H9 (cell line): ENCODE data around the gene SEC22C. TPM values are rescaled to one million over a fixed set of nuclear protein-coding genes. Genes with fewer than 3 reads are reported as not detected.

ENCODE experiments used
- DNase-seq: peaks from one replicate; pipeline ENCODE4 v3.0.0-alpha.2; 2017
- H2AFZ ChIP-seq: one replicate; pipeline ENCODE4 v1.6.1; 2013; ENCODE audit warnings: mild to moderate bottlenecking, low read length, control low read depth, moderate library complexity
- H2AK5ac ChIP-seq: 2 replicates; pipeline ENCODE4 v1.6.1; 2013; ENCODE audit warnings: low read length, control low read depth, mixed read lengths; ENCODE audit not compliant: insufficient read length
- H2BK120ac ChIP-seq: one replicate; pipeline ENCODE4 v1.6.1; 2013; ENCODE audit warnings: low read depth, mild to moderate bottlenecking, low read length, control low read depth, inconsistent platforms; ENCODE audit not compliant: poor library complexity, severe bottlenecking
- H2BK12ac ChIP-seq: 2 replicates; pipeline ENCODE4 v1.6.1; 2013; ENCODE audit warnings: low read length, control low read depth, mixed read lengths, low read depth; ENCODE audit not compliant: insufficient read length
- H2BK15ac ChIP-seq: 2 replicates; pipeline ENCODE4 v1.6.1; 2013; ENCODE audit warnings: low read depth, low read length, control low read depth
- H2BK20ac ChIP-seq: one replicate; pipeline ENCODE4 v1.6.1; 2013; ENCODE audit warnings: low read depth, mild to moderate bottlenecking, low read length, control low read depth, inconsistent platforms; ENCODE audit not compliant: poor library complexity, severe bottlenecking
- H2BK5ac ChIP-seq: 2 replicates; pipeline ENCODE4 v1.6.1; 2013; ENCODE audit warnings: low read length, control low read depth, mixed read lengths; ENCODE audit not compliant: insufficient read length
- H3K14ac ChIP-seq: 2 replicates; pipeline ENCODE4 v1.6.1; 2013; ENCODE audit warnings: low read length, control low read depth; ENCODE audit not compliant: insufficient read depth
- H3K18ac ChIP-seq: 2 replicates; pipeline ENCODE4 v1.6.1; 2013; ENCODE audit warnings: low read depth, mild to moderate bottlenecking, mixed read lengths, low read length, control low read depth; ENCODE audit not compliant: insufficient read length
- H3K23ac ChIP-seq: 2 replicates; pipeline ENCODE4 v1.6.1; 2013; ENCODE audit warnings: low read length, control low read depth, mixed read lengths, low read depth; ENCODE audit not compliant: insufficient read length
- H3K23me2 ChIP-seq: 2 replicates; pipeline ENCODE4 v1.6.1; 2013; ENCODE audit warnings: low read depth, mild to moderate bottlenecking, mixed read lengths, low read length, control low read depth; ENCODE audit not compliant: insufficient read length, poor library complexity, severe bottlenecking
- H3K27ac ChIP-seq: 2 replicates; pipeline ENCODE4 v1.5.1; 2013; ENCODE audit warnings: low read length, control low read depth, mixed read lengths, low read depth; ENCODE audit not compliant: insufficient read length
- H3K27me3 ChIP-seq: 2 replicates; pipeline ENCODE4 v1.6.1; 2013; ENCODE audit warnings: low read length, control low read depth, inconsistent platforms; ENCODE audit not compliant: insufficient read depth
- H3K4ac ChIP-seq: 2 replicates; pipeline ENCODE4 v1.6.1; 2013; ENCODE audit warnings: low read depth, mild to moderate bottlenecking, control low read depth, inconsistent platforms, low read length, moderate library complexity
- H3K4me1 ChIP-seq: 2 replicates; pipeline ENCODE4 v1.6.1; 2013; ENCODE audit warnings: low read length, control low read depth, inconsistent platforms; ENCODE audit not compliant: insufficient read depth
- H3K4me2 ChIP-seq: 2 replicates; pipeline ENCODE4 v1.6.1; 2013; ENCODE audit warnings: low read length, control low read depth, mixed read lengths; ENCODE audit not compliant: insufficient read length, insufficient read depth
- H3K56ac ChIP-seq: 2 replicates; pipeline ENCODE4 v1.6.1; 2013; ENCODE audit warnings: low read depth, mild to moderate bottlenecking, mixed read lengths, low read length, control low read depth; ENCODE audit not compliant: insufficient read length
- H3K79me1 ChIP-seq: 2 replicates; pipeline ENCODE4 v1.6.1; 2013; ENCODE audit warnings: low read depth, mild to moderate bottlenecking, moderate library complexity, low read length, control low read depth, inconsistent platforms; ENCODE audit not compliant: insufficient read depth, poor library complexity, severe bottlenecking
- H3K79me2 ChIP-seq: 2 replicates; pipeline ENCODE4 v1.6.1; 2013; ENCODE audit warnings: low read length, control low read depth, inconsistent platforms; ENCODE audit not compliant: insufficient read depth
- H3K9ac ChIP-seq: 2 replicates; pipeline ENCODE4 v1.6.1; 2013; ENCODE audit warnings: low read length, control low read depth, mixed read lengths; ENCODE audit not compliant: insufficient read length; ENCODE audit errors: extremely low read depth
- H3K9me3 ChIP-seq: one replicate; pipeline ENCODE4 v1.6.1; 2013; ENCODE audit warnings: low read depth, low read length, inconsistent platforms; ENCODE audit not compliant: control insufficient read depth
- H3T11ph ChIP-seq: one replicate; pipeline ENCODE4 v1.6.1; 2013; ENCODE audit warnings: mild to moderate bottlenecking, low read length, control low read depth, inconsistent platforms
- H4K20me1 ChIP-seq: one replicate; pipeline ENCODE4 v1.6.1; 2013; ENCODE audit not compliant: control insufficient read depth, insufficient read length, insufficient read depth
- H4K5ac ChIP-seq: 2 replicates; pipeline ENCODE4 v1.6.1; 2013; ENCODE audit warnings: low read depth, mild to moderate bottlenecking, mixed read lengths, low read length, control low read depth; ENCODE audit not compliant: insufficient read length
- H4K8ac ChIP-seq: replicated peaks from 2 replicates; pipeline ENCODE4 v1.6.1; 2013; ENCODE audit warnings: low read length, control low read depth, mixed read lengths, low read depth; ENCODE audit not compliant: insufficient read length
- H4K91ac ChIP-seq: 2 replicates; pipeline ENCODE4 v1.6.1; 2013; ENCODE audit warnings: low read depth, mild to moderate bottlenecking, moderate library complexity, mixed read lengths, low read length, control low read depth; ENCODE audit not compliant: insufficient read length
- H3K27ac Mint-ChIP-seq, 3 experiments: 2 replicates in 2 of 3; 3 replicates in 1 of 3; pipeline ENCODE4 v1.8.0; 2020 to 2021; ENCODE audit warnings: mixed read lengths in 3 of 3, mild to moderate bottlenecking in 1 of 3, moderate library complexity in 1 of 3
- H3K27me3 Mint-ChIP-seq: 2 replicates; pipeline ENCODE4 v1.8.0; 2021; ENCODE audit warnings: low read depth, mild to moderate bottlenecking, moderate library complexity, mixed read lengths
- H3K36me3 Mint-ChIP-seq, 3 experiments: 2 replicates in 2 of 3; 3 replicates in 1 of 3; pipeline ENCODE4 v1.8.0; 2020 to 2021; ENCODE audit warnings: low read depth in 3 of 3, mixed read lengths in 3 of 3; ENCODE audit not compliant: insufficient read depth in 1 of 3
- H3K4me1 Mint-ChIP-seq, 2 experiments: 2 replicates each; pipeline ENCODE4 v1.8.0; 2020; ENCODE audit warnings: mixed read lengths in 2 of 2
- H3K4me3 Mint-ChIP-seq, 2 experiments: 2 replicates in 1 of 2; 3 replicates in 1 of 2; pipeline ENCODE4 v1.8.0; 2020 to 2021; ENCODE audit warnings: mild to moderate bottlenecking in 2 of 2, mixed read lengths in 2 of 2, moderate library complexity in 1 of 2
- H3K9me3 Mint-ChIP-seq, 2 experiments: 2 replicates in 1 of 2; 3 replicates in 1 of 2; pipeline ENCODE4 v1.8.0; 2020; ENCODE audit warnings: mild to moderate bottlenecking in 2 of 2, mixed read lengths in 2 of 2, moderate library complexity in 1 of 2
- WGBS: extraction: QIAGEN DNeasy Blood & Tissue Kit; methylation state at CpG from one replicate; pipeline ENCODE4 v1.1.7; 2013; ENCODE audit warnings: missing lambda C conversion rate, low lambda C conversion rate, mixed read lengths; ENCODE audit not compliant: insufficient read length; ENCODE audit errors: extremely low coverage; 5-methylcytosine and 5-hydroxymethylcytosine counted together
- total RNA-seq: library from RNA; stranded (reverse); gene quantifications from 2 replicates; pipeline ENCODE4 v1.2.1, GENCODE V29; 2021
- TF ChIP-seq, protein P1 (sequence below): fragments of 200-600 bp; sonication (generic); conservative IDR thresholded peaks from 3 replicates; pipeline ENCODE4 v1.8.0; 2021; ENCODE audit warnings: antibody characterized with exemption, mild to moderate bottlenecking

Gene SEC22C
- total RNA-seq, 1 experiment from 2014 or later: 28.2 TPM

DNA sequence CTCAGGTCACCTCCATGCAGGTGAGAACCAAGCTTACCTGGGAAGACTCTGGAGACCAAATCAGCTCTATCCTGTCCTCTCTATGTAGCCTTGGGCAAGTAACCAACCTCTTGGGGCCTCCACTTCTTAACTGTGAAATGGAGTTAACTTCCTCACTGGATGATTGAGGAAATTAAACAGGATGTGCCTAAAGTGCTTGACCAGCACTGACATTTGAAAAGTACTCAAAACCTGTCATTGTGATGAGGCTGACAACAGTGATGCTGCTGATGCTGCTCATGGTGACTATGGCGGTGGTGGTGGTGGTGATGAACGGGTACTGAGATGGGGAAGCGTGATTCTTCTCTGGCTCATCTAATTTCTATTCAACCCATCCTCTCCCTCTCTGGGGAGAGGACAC lies 57.0 kb downstream of the SEC22C start:
- Histone ChIP-seq H4K5ac (no peak overlapping the region), H3T11ph (no peak overlapping the region), H4K20me1 (no peaks in the 10 kb centered on the region), H3K23me2 (no peaks in the 10 kb centered on the region), H2BK12ac (no peak overlapping the region), H3K79me1 (no peaks in the 10 kb centered on the region), H3K4me1 (no peaks in the 10 kb centered on the region), H3K9ac (no peak overlapping the region), H4K91ac (no peak overlapping the region), H3K4me2 (no peak overlapping the region), H3K23ac (no peak overlapping the region), H2BK120ac (no peak overlapping the region), H2AK5ac (no peak overlapping the region), H2BK15ac (no peak overlapping the region), H3K27me3 (no peaks in the 10 kb centered on the region), H3K9me3 (no peaks in the 10 kb centered on the region), H3K18ac (no peak overlapping the region), H2BK20ac (no peak overlapping the region), H3K56ac (no peak overlapping the region), H3K27ac (no peak overlapping the region), H3K14ac (no peak overlapping the region), H2BK5ac (no peak overlapping the region), H2AFZ (no peak overlapping the region), H3K79me2 (no peaks in the 10 kb centered on the region), H4K8ac (no peak overlapping the region), H3K4ac (no peak overlapping the region)
- Mint-ChIP-seq H3K9me3 (no peaks in the 10 kb centered on the region), H3K27ac (no peak overlapping the region), H3K36me3 (no peaks in the 10 kb centered on the region), H3K27me3 (no peaks in the 10 kb centered on the region), H3K4me3 (no peak overlapping the region), H3K4me1 (no peaks in the 10 kb centered on the region; a peak in 1 of 4 replicates)
- DNase-seq: no peak
- TF ChIP-seq, protein P1, sequence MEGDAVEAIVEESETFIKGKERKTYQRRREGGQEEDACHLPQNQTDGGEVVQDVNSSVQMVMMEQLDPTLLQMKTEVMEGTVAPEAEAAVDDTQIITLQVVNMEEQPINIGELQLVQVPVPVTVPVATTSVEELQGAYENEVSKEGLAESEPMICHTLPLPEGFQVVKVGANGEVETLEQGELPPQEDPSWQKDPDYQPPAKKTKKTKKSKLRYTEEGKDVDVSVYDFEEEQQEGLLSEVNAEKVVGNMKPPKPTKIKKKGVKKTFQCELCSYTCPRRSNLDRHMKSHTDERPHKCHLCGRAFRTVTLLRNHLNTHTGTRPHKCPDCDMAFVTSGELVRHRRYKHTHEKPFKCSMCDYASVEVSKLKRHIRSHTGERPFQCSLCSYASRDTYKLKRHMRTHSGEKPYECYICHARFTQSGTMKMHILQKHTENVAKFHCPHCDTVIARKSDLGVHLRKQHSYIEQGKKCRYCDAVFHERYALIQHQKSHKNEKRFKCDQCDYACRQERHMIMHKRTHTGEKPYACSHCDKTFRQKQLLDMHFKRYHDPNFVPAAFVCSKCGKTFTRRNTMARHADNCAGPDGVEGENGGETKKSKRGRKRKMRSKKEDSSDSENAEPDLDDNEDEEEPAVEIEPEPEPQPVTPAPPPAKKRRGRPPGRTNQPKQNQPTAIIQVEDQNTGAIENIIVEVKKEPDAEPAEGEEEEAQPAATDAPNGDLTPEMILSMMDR: no peak
- WGBS: no CpG with 5 or more reads among the region's 3 CpGs
